NT2/D1 (cell line): ENCODE results near the gene YAP1.

Source experiments
- DNase-seq: peaks from one replicate; pipeline ENCODE4 v3.0.0-alpha.2; 2011; ENCODE audit warnings: low read depth, low spot score
- H3K27me3 ChIP-seq: 2 replicates; pipeline ENCODE4 v1.6.0; 2011; ENCODE audit warnings: mild to moderate bottlenecking; ENCODE audit not compliant: insufficient read length, insufficient read depth
- H3K36me3 ChIP-seq: 2 replicates; pipeline ENCODE4 v1.6.1; 2011; ENCODE audit warnings: mild to moderate bottlenecking, low read length, mixed read lengths; ENCODE audit not compliant: insufficient read depth, insufficient read length
- H3K4me1 ChIP-seq: 2 replicates; pipeline ENCODE4 v1.5.1; 2011; ENCODE audit not compliant: insufficient read depth, insufficient read length
- H3K4me3 ChIP-seq: 2 replicates; pipeline ENCODE4 v1.5.1; 2011; ENCODE audit warnings: low read depth; ENCODE audit not compliant: insufficient read length
- H3K9ac ChIP-seq: 2 replicates; pipeline ENCODE4 v1.6.0; 2011; ENCODE audit warnings: low read depth; ENCODE audit not compliant: insufficient read length
- H3K9me3 ChIP-seq: 2 replicates; pipeline ENCODE4 v1.5.1; 2011; ENCODE audit warnings: mild to moderate bottlenecking, low read length; ENCODE audit not compliant: insufficient read depth
- SUZ12 ChIP-seq: IDR thresholded peaks from 2 replicates; pipeline ENCODE4 v1.6.1; 2011; ENCODE audit not compliant: insufficient read length, insufficient read depth; ENCODE audit errors: extremely low read depth
- YY1 ChIP-seq: IDR thresholded peaks from 2 replicates; pipeline ENCODE4 v1.6.1; 2011; ENCODE audit not compliant: insufficient read length, insufficient read depth
- ZNF274 ChIP-seq: IDR thresholded peaks from 2 replicates; pipeline ENCODE4 v1.6.1; 2011; ENCODE audit warnings: mild to moderate bottlenecking, low read depth, low read length

Gene YAP1

DNA sequence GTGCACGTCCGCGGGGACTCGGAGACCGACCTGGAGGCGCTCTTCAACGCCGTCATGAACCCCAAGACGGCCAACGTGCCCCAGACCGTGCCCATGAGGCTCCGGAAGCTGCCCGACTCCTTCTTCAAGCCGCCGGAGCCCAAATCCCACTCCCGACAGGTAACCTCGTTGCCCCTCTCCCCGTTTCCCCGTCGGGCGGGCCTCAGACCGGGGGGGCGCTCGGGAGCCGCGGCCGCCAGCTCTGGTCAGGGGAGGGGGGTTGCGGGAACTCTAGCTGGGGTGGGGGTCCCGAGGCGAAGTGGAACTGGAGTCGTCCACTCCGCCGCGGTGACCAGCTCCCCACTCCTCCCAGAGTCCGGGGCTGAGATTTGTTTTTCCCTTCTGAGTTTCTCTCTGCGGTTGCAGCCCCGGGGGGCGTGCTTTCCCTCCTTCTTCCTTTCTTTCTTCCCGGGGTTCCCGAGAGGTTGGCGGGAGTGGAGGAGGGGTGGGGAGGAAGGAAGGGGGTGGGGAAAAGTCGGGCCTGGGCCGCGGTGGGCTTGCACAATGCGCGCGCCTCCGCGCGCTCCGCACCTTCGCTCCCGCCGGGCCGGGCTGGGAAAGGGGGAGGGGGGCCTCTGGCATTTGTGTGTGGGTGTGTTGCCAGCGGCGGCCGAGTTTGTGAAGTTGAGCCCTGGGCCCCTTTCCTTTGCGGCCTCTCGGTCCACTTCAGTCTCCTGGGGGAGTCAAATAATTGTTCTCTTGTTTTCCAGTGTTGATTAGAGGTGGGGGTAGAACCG, 952 bp downstream of the YAP1 start:
- peak overlapping the region; percentile 84 for H3K4me3 ChIP-seq
- H3K4me1 ChIP-seq = no peaks in the 10 kb centered on the region
- H3K27me3 ChIP-seq = no peaks in the 10 kb centered on the region
- DNase-seq = peak; percentile 80
- no peak for TF ChIP-seq YY1
- TF ChIP-seq ZNF274 = no peak
- no peak for TF ChIP-seq SUZ12
- peak overlapping the region; percentile 93 for H3K9ac ChIP-seq
- no peaks in the 10 kb centered on the region for H3K9me3 ChIP-seq
- H3K36me3 ChIP-seq = peaks cover 5% of the 10 kb centered on the region

DNA sequence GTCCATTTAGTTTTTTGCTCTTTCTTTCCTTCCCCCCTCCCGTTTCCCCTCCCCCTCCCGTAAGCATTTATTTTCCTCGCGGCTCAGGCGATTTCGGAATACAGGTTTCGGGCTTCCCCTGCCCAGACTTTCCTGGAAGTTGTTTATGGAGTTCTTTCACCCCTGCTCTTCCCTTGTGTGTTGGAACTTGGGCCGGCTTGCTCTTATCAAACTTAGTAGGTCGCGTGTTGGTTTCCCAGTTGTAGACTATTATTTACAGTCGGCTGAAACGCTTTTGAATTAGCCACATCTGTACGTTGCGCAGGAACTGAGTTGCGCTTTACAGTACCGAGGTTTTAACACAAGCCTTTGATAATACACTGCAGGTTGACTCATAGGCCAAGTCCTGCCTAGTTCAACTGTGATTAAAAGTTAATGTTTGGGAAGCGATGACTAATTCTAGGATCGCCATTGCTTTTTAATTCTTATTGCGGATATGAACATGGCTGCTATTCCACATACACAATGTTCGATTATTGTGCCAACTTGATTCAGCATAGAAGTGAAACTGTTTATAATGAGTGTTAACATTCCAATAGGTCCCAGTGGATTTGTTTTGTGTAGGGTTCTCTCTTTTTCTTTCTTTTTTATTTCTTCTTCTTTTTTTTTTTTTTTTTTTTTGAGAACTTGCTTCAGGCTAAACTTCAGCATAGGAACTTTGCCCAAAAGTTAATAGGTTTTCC, 1.7 kb downstream of the YAP1 start:
- Histone ChIP-seq H3K4me1 (no peaks in the 10 kb centered on the region), H3K36me3 (peaks cover 5% of the 10 kb centered on the region), H3K9ac (peak overlapping the region; percentile 90), H3K9me3 (no peaks in the 10 kb centered on the region), H3K27me3 (no peaks in the 10 kb centered on the region), H3K4me3 (peak overlapping the region; percentile 63)
- DNase-seq = no peak
- TF ChIP-seq YY1 = no peak
- TF ChIP-seq ZNF274 = no peak
- TF ChIP-seq SUZ12 = no peak

- Histone ChIP-seq H3K4me1 (no peaks in the 10 kb centered on the region), H3K9ac (peak overlapping the region; percentile 90), H3K4me3 (peak overlapping the region; percentile 63), H3K36me3 (peaks cover 5% of the 10 kb centered on the region), H3K27me3 (no peaks in the 10 kb centered on the region), H3K9me3 (no peaks in the 10 kb centered on the region)
- no peak for DNase-seq
- no peak for TF ChIP-seq YY1
- TF ChIP-seq SUZ12 = no peak
- no peak for TF ChIP-seq ZNF274
Measured at GRCh38 chr11:102112509-102112821, 2.2 kb downstream of the YAP1 start.

DNA sequence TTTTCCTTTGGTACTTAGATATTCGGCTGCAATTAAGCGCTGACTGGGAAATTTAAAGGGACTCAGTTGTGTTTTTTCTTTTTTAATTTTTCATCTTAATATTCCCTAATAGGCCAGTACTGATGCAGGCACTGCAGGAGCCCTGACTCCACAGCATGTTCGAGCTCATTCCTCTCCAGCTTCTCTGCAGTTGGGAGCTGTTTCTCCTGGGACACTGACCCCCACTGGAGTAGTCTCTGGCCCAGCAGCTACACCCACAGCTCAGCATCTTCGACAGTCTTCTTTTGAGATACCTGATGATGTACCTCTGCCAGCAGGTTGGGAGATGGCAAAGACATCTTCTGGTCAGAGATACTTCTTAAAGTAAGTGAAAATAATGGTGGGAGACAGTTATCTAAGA, 3.8 kb downstream of the YAP1 start:
- Histone ChIP-seq H3K9me3 (no peaks in the 10 kb centered on the region), H3K4me3 (no peak overlapping the region), H3K36me3 (peaks cover 5% of the 10 kb centered on the region), H3K4me1 (no peaks in the 10 kb centered on the region), H3K9ac (no peak overlapping the region), H3K27me3 (no peaks in the 10 kb centered on the region)
- DNase-seq = no peak
- no peak for TF ChIP-seq YY1
- TF ChIP-seq SUZ12 = no peak
- TF ChIP-seq ZNF274 = no peak

- H3K4me1 ChIP-seq = no peaks in the 10 kb centered on the region
Measured at GRCh38 chr11:102115557-102115956, 5.3 kb downstream of the YAP1 start.

DNA sequence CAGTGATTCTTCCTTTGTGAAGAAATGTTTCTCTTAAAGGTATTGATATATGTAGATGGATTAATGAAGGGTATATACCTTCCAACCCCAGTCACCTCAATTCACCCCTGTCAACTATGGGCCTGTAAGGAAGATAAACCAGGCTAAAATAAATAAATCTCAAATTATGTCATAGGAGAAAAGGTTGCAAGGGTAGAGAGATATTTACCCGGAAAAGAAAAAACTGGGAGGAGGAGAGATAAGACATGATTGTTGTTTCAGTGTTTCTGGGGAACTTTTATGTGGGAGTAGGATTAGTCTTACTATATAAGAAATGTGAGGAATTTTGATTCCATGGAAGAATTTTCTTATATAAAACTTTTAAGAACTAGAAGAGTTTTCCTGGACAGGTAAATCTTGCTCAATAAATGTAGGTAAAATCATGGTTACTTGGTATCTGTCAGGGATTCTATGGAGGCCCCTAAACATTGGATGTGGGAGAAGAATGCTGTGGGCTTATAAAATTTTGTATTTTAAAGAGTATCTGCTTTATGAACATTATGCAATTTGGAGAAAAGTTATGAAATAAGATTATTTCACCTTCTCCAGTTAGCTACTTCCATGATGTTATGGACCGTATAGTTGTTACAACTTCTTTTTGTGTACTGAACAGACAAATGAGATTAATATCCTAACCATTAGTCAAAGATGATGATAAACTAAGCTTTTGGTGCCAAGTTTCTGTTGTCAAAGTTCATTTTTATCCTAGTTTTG, 6.4 kb downstream of the YAP1 start:
- Histone ChIP-seq H3K9me3 (no peaks in the 10 kb centered on the region), H3K4me1 (no peaks in the 10 kb centered on the region), H3K4me3 (no peak overlapping the region), H3K9ac (no peak overlapping the region), H3K27me3 (no peaks in the 10 kb centered on the region), H3K36me3 (peaks cover 11% of the 10 kb centered on the region)
- TF ChIP-seq ZNF274 (no peak), YY1 (no peak), SUZ12 (no peak)
- DNase-seq = no peak

More at GRCh38 chr11:102115557-102115956, 5.3 kb downstream of the YAP1 start:
- Histone ChIP-seq H3K36me3 (peaks cover 7% of the 10 kb centered on the region), H3K9me3 (no peaks in the 10 kb centered on the region), H3K4me3 (no peak overlapping the region), H3K27me3 (no peaks in the 10 kb centered on the region), H3K9ac (no peak overlapping the region)
- DNase-seq = peak; percentile 47
- no peak for TF ChIP-seq ZNF274
- TF ChIP-seq YY1 = no peak
- no peak for TF ChIP-seq SUZ12

- DNase-seq = no peak
- no peaks in the 10 kb centered on the region for H3K9me3 ChIP-seq
- no peaks in the 10 kb centered on the region for H3K4me1 ChIP-seq
- H3K36me3 ChIP-seq = peaks cover 11% of the 10 kb centered on the region
- no peak for TF ChIP-seq ZNF274
- no peak for TF ChIP-seq SUZ12
- TF ChIP-seq YY1 = no peak
- H3K4me3 ChIP-seq = no peak overlapping the region
- H3K27me3 ChIP-seq = no peaks in the 10 kb centered on the region
- no peak overlapping the region for H3K9ac ChIP-seq
Measured at GRCh38 chr11:102117472-102118113, 7.3 kb downstream of the YAP1 start.
